Measurements from ENCODE around the gene C4BPB.

GRCh38 chr1:207088701-207089626 lies at the start of gene C4BPB:
- no peak for TF ChIP-seq CTCF (IDR thresholded peaks at IDR 0.05; ENCODE audit: low read depth, low read length, missing input control)
- no peak for TF ChIP-seq GABPA (IDR thresholded peaks at IDR 0.05 in 1 of 2, conservative IDR thresholded peaks at IDR 0.05 in 1 of 2)
- TF ChIP-seq TAF1 (conservative IDR thresholded peaks at IDR 0.05): peak; percentile 74
- TF ChIP-seq RAD21 (IDR thresholded peaks at IDR 0.05): no peak
- TF ChIP-seq, protein P1, sequence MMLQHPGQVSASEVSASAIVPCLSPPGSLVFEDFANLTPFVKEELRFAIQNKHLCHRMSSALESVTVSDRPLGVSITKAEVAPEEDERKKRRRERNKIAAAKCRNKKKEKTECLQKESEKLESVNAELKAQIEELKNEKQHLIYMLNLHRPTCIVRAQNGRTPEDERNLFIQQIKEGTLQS (IDR thresholded peaks at IDR 0.05): peak; percentile 70
